Hypothalamus (tissue), 51 donors: ENCODE measurements around the gene VSIG2.

Experiments
- DNase-seq, 51 donors: peaks; one replicate each; lab custom pipeline; 2025; lab: John Stamatoyannopoulos, UW

VSIG2 gene

DNA sequence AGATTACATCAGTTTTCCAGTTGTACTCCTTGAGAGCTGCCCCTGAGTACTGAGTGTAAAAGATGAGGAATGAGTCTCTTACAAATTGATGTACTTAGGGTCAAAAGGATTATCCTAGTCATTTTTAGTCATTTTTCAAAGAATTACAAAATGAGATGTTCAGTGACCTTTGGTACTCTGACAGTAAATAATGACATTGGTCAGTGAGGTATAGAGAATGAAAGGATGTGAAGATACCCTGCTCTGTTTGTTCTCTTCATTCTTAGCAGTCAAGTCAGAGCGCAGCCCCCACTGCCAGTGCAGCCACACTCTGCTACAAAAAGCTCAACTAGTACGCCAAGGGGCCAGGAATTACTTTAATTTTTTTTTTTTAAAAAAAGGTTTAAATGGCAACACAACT lies 14.1 kb upstream of the VSIG2 start:
- no peak for DNase-seq

DNA sequence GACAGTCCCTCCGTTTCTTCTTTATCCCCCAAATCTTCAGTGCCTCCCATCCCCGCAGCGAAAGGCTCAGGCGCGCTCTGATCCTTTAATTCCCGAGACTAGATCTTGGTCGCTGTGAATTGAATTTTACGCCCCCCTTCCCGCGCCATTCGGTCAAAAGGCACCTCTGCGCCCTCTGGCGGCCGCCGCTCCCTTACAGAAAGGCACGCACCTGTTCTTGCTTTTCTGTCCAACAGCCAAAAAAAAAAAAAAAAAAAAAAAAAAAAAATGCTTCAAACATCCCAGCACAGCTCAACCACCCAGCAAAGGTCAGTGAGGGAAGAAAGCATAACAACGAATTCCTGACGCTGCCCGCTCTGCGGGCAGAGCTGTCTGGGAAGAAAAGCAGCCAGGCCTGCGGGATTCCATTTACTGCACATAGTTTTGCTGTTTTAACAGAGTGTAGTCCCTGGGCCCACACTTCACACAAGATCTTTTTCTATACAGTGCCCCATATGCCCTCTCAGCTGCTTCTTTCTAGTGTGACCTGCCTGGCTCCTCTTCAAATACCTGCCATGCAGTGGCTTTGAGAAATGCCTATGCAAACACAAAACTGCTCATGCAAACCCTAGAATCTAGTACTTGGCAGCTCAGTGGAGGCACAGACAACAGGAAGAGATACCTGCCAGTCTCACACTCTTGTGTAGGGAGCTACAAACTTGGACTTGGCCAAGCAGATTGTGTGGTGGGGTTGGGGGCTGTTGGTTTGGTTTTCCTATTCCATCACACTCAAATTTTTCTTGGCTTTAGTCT lies 11.3 kb upstream of the VSIG2 start:
- DNase-seq, result peak in 39 of 51 donors; percentile 8 to 76 (median 42)

DNA sequence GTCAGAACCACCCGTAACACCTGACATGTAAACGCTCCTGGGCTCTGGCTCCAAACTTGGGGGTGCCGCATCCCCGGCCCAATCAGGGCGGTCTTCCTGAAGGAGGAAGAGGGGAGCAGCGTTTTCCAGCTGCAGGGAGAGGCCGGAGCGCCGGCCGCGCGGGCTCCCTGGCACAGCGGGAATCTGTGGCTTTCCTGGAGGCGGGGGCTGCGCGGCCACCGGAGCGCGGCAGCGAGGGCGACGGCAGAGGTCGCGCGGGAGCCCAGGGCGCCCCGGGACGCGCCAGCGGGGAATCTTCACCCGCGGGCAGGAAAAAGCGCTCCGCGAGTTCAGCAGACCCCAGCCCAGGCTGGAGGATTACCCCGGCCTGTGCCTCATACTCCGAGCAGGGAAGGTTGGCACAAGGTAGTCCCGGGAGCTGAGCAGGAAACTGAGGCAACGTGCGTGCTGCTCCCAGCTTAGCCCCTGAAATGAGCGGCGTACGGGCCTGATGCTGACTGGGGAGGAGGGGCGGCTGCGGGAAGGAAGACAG lies 10.6 kb upstream of the VSIG2 start:
- no peak for DNase-seq

DNA sequence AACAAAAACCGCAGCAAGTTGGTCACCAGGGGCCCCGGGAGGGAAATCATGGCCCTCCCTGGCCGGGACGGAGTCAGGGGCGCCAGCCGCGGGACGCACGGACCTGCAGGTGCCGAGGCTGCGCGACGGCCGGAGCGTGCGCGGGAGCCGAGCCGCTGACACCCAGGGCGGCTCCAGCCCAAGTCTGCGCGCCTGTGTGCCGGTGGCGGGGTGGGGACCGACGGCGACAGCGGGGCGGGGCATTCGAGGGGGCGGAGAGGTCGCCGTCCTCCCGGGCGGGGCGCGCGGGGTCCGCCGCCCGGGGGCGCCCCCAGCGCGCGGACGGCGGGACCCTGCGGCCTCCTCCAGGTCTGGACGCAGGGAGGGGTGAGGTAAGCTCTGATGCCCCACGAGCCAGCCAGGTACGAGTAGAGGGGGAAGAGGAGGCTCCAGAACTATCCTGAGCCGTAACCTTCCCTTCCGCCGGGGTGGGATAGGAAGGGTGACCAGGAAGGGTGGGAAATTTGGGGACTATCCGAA lies 10.1 kb upstream of the VSIG2 start, which contains the start of gene ESAM:
TSS of gene ESAM (minus strand) at position 186 of the 519 bp plus-strand sequence. CDS start at position 50, 136 bp downstream.
- DNase-seq, result no peak

DNA sequence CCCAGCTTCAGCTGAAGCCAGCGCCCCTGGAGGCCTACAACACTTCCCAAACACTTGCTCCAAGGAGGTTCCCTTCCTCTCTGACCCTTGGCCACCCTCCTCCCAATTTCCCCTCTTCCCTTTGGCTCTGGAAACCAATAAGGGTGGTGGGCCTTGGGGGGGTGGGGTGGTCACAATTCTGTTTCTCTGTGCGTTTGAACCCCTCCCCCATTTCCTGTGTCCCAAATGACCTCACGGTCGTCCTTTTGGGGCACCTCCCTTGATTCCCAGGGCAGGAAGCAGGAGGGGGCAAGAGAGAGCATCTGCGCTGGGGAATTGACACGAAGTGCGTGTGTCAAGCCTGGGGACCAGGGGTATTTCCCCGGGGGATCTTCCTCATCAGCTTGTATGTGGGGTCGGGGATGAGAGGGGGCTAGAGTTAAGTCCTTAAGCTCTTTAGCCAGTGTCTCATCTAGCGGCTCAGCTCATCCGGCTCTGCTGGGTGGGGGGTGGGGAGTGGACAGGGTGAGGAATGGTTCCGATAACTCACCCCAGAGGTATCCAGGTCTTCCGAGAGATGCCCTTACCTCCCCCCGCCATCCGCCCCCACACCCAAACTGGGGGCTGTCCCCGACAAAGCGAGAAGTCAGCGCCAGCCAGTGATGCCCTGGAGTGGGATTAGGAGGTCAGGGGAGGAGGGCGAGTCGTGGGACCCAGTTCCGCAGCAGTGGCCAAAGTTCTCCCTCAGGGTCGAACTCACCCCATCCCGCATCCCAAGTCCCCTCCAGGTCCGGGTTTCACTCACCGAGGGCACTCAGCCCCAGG lies 9.4 kb upstream of the VSIG2 start:
- DNase-seq, result no peak

DNA sequence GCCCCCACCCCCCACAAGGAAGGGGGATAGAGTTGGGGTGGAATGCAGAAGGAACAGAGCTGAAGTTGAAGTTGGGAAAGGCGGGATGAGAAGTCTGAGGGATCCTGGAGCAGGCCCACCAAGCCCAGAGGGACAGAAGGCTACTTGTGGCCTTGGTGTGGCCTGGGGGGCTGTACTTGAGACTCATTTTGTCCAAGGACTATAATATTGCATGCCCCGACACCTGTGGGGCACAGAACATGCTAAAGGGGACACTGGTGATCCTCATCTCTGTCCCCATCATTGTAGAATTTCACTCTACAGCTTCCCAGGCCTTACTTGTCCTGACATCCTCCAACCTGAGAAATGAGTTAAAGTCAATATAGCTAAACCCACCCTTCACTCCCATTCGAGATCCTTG lies 8.8 kb upstream of the VSIG2 start:
- DNase-seq, result no peak

DNA sequence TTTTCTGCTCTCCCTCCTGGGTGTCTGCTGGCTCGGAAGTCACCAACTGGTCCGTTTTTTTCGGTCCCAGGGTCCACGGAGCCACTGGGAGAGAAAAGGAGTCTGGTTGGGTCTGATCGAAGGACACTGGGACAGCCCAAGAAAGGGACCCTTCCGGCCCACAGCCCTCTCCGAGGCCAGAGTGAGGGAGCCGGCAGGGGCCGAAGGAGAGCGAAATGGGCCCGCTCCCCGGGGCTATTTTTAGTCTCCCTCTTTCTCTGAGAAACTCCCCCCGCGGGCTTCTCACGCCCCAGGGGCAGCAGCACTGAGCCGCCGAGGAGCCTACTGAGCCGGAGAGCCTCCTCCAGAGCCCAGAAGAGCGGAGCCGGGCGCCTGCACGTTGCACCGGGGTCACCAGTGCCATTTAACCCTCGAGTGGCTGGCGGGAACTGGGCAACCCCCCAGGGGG lies 8.2 kb upstream of the VSIG2 start:
- DNase-seq, result no peak

DNA sequence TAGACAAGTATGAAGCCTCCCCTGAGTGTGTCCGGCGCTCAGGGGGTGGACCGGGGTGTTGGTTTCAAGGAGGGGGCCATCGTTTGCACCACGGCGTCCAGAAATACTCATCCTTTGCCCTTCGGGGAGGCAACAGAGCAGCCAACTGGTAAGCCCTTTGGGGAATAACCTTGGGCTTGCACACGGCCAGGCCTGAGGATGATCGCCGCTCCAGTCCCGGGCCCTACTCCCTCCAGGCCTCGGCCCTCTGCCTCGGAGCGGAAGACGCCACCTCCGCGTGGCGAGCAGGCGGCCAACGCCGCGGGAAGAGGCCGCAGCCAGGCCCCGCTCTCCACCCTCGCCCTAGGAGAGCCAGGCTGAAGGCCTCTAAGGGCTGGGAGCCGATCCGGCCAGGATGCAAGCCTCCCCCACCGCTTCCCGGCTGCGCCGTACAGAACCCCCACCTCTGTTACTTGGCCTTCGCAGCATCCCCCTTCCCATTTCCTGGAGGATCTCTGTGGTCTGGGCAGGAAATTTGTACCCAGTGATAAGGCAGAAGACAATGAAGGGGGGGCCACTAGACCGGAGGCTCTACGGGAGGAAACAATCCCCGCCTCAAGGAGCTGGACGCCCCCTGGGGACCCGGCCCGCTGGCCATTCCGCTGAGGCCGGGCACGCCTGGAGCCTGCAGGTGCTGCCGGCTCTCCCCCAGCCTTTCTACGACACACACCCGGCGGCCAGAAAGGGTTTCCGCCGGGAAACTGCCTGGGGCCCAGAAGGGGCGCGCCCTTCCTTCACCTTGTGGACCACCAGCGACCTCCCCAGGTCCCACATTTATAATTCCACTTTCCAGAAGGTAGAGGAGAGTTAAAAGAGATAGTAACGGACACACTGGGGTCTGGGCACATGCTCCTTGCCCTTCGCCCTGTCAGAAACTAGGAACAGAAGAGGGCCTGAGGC lies 7.5 kb upstream of the VSIG2 start:
- DNase-seq, result no peak

DNA sequence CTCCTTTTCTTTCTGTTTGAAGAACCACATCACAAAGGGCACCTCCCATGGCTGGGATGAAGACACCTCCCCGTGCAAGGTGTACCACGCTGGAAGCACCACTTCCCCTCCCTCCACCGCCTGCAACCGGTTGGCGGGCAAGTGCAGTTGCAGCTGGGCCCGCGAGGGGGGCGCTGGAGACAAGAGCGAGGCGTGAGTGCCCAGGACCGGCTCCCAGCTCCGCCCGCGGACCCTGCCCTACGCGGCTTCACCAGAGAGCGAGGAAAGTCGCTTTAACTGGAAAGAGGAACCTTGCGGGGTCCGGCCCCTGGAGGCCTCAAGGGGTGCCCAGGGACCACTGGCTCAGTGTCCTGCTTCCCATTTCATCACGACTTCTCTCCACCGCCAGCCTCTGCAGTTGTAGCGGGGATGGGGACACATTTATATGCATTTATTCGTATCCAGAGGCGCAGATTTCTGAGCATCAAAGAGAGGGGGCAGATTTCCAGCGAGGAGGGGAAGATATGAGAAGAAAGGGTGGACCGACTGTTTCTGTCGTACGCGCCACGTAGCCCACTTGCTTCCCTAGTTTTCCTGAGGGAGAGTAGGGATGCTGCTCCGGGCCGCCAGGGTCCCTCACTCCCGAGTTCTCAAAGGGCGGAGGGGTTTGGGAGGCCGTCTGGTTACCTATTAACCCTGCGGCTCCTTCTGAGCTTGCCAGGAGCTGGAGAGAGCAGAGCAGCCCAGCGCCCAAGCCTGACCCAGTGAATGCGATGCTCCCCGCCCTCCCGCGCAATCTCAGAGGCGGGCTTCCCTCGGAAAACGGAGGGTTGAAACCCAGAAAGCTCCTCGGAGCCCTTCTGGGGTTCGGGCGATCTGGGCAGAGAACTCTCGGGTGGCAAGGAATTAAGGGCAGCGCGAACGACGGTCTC lies 6.6 kb upstream of the VSIG2 start:
- DNase-seq, result peak in 38 of 51 donors; percentile 14 to 79 (median 42)

DNA sequence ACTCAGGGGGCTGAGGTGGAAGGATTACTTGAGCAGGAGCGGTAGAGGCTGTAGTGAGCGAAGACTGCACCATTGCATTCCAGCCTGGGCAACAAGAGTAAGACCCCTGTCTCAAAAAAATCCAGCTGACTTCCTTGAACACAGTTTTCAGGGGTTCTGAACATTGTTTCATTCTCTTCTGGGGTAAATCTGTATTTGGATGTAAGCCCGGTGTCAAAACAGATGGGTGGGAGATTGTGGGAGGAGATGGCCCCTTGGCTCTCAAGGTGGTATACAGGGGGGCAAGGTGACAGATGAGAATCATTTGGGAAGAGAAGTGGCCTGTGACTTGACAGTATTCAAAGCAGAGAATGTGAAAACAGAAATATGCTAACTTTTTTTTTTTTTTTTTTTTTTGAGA lies 5.3 kb upstream of the VSIG2 start:
- DNase-seq, result no peak

DNA sequence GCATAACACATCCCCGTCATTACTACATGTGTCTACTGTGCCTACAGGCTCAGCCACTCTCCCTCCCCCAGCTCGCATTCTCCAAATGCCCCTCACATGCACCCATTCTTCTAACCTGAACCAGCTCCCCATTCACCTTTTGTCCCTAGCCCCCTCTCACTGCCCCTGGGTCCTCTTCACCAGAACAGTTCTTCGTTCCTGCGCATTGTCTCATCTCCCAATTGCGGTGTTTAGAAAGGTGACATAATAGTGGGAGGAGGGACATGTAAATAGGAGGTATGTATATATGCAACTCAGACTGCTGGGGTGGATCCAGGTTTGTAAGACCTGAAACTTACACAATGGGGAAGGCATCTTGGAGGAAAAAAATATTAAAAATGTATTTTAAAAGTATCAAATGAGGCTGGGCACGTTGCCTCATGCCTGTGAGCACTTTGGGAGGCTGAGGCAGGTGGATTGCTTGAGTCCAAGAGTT lies 4.7 kb upstream of the VSIG2 start:
- DNase-seq, result no peak

DNA sequence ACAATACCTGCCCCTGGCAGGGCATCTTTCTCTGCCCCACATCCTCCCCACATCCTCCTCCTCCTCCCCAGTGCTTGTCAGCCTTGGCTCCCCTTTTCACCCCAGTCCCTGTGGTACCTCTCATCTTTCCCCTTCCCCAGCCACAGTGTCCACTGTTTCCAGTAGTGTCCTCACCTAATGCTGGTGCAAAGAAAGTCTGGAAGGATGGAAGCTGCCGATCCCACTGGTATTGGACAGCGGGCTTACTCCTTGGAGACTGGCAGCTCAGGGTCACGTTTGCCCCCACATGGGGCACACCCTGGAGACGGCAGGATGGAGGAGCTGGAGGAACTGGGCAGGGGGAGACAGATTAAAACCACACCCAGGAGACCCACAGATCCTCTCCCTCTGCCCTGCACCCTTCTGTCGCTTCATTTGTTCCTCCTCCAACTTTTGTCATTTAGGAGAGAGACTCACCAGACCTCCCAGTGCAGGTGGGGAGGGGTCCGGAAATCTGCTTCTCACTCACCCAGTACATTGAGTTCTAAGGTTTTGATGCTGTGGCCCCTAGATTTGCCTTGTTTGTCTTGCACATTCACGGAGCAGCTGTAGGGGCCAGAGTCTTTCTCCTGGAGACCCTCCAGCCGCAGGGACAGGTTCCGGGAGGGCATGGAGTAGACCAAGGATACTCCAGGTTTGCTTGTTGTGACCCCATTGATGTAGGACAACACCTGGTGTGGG lies 4.1 kb upstream of the VSIG2 start:
- no peak for DNase-seq

DNA sequence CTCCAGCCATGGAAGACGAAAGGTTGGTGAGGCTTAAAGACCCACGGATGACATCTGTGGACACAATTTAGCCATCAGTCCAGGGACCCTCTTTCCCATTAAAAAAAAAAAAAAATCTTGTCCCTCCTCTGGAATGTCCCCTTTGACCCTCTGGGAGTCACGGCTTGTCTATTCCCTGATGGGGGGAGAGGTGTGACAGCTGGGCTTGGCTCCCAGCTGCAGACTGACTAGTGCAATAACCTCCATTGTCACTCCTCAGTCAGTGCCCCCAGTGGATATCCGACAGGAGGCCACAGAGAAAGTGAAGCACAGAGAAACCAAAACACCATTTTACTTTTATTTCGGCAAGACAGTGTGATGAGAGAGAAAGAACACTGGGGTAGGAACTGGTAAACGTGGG lies 2.7 kb upstream of the VSIG2 start:
- DNase-seq, result no peak

DNA sequence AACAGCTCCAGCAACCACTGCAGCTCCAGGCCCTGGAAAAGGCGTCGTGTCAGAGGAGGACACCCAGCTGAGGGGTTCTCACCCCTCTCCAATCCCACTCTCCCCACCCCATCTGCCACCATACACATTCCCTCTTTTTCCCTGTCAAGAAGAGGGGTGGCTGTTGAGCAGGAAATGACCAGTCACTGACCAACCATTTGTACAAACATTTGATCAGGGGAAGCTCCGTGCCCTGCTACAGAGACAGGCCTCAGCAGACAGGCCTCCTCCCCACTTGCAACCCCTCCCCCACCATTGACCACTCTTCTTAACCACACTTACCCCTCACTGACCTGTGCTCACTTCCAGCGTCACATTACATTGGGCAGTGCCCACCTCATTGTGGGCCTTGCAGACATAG lies 2.3 kb upstream of the VSIG2 start:
- DNase-seq, result no peak

DNA sequence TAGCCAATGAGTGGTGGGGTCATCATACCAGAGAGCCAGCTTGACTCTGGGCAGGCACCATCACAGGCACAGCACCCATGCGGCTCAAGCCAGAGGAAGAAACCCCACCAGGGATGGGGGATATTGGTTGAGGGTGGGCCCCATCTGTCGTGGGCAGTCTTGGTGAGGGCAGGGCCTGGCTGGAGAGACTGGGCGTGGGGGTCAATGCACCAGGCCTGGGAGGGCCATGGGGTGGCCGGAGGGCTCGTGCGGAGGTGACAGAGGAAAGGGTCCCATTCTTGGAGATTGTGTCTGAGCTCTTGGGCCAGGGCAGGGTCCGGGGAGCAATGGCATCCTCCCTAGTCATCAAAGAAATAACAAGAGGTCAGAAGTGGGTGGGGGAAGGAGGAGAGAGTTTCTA lies 1.6 kb upstream of the VSIG2 start:
- DNase-seq, result no peak

DNA sequence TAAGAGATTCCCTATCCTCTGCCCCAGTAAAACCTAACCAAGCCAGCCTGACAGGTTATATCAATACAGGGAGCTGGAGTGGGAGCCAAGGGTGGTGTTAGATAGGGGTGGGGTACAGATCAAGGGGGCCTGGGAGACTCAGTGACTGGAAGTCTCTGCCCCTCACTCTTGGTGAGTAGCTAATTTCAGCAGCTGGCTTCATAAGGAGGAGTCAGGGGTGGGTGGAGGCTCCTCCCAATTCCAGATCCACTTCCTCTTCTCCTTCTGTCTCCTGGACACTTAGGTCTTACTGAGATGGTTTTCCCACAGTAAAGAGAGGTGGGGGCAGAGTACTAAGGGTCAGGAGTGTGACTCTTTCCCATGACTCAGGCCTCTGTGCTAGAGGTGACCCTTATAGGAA lies 1.1 kb upstream of the VSIG2 start:
- DNase-seq, result no peak

DNA sequence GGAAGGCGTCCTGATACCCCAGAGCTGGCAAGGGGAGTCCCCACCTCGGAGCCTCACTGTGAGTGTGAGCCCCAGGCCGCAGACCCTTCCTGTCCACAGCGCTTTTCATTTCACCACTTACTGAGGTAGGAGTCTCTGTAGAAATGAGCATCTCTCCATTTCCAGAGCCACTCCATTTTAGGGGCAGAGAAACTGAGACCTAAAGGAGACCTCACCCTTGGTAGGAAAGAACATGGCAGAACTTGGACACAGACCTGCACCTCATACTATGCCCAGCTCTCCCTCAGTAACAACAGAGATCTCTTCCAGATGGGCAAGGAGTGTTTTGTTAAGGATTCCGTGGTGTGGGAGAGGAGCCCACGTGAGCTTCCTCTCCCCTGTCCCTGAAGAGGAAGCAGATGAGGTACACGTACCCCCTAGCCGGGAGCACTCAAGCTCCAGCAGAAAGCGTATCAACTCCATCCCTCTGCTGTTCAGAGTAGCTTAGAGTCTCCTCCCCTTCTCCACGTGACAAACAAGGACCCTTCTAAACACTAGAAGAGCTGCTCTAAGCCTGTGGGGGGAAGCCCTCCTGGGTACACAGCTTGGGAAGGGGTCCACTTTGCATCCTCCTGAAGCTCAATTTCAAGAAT lies 532 bp upstream of the VSIG2 start:
- no peak for DNase-seq

DNA sequence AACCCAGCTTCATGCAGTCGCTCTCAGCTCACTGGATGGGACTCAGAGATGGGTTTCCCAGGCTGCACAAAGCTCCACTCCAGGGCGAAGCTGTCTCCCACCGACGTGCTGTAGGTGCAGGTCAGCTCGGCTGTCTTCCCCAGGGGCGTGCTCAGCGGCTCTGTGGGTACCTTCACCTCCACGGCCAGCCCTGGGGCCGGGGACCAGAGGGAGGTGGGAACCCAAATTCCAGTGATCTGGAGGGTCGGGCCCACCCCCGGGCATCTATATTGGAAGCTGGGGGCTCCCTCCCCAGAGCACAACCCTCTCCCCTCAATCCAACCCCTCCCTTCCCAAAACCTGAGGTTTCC lies 689 bp downstream of the VSIG2 start:
- no peak for DNase-seq
